Jurkat, Clone E6-1 (cell line): ENCODE measurements around the gene UBE2V1.
"Not testable (repeated sequence)": the region's sequence is repeated elsewhere in the genome, so short reads cannot be mapped to it uniquely, and the experiment has no call there.

Experiments used
- DNase-seq: peaks from one replicate; pipeline ENCODE4 v3.0.0-alpha.2; 2011; ENCODE audit warnings: low read depth, low spot score
- H3K4me3 ChIP-seq: 2 replicates; pipeline ENCODE4 v1.5.1; 2011; ENCODE audit warnings: mild to moderate bottlenecking, low read length, control low read depth, moderate library complexity

UBE2V1 gene

GRCh38 chr20:50120935-50121693 lies 8.2 kb upstream of the UBE2V1 start:
- H3K4me3 ChIP-seq = no peak overlapping the region
- peak; percentile 60 for DNase-seq

GRCh38 chr20:50118203-50118602 lies 5.3 kb upstream of the UBE2V1 start:
- no peak overlapping the region for H3K4me3 ChIP-seq
- no peak for DNase-seq

- DNase-seq = no peak
- H3K4me3 ChIP-seq = peak overlapping the region; percentile 70
Observed at GRCh38 chr20:50116368-50116999, 3.5 kb upstream of the UBE2V1 start.

GRCh38 chr20:50115591-50116367 lies 2.8 kb upstream of the UBE2V1 start:
- DNase-seq = peak; percentile 93
- peak overlapping the region; percentile 70 for H3K4me3 ChIP-seq

- no peak for DNase-seq
- H3K4me3 ChIP-seq = peak overlapping the region; percentile 70
Observed at GRCh38 chr20:50115041-50115512, 2.1 kb upstream of the UBE2V1 start.

- peak overlapping the region; percentile 88 for H3K4me3 ChIP-seq
- no peak for DNase-seq
Observed at GRCh38 chr20:50113420-50114224, 672 bp upstream of the UBE2V1 start.

- peak overlapping the region; percentile 88 for H3K4me3 ChIP-seq
- DNase-seq = no peak
Observed at GRCh38 chr20:50111829-50112495, 988 bp downstream of the UBE2V1 start.

GRCh38 chr20:50111120-50111828 lies 1.7 kb downstream of the UBE2V1 start:
- peak overlapping the region; percentile 88 for H3K4me3 ChIP-seq
- no peak for DNase-seq

GRCh38 chr20:50110141-50111047 lies 2.6 kb downstream of the UBE2V1 start:
- H3K4me3 ChIP-seq = peak overlapping the region; percentile 22
- DNase-seq = peak; percentile 86

GRCh38 chr20:50108556-50109235 lies 4.3 kb downstream of the UBE2V1 start:
- no peak for DNase-seq

GRCh38 chr20:50107796-50108331 lies 5.1 kb downstream of the UBE2V1 start:
- no peak overlapping the region for H3K4me3 ChIP-seq
- no peak for DNase-seq

More at GRCh38 chr20:50108556-50109235, 4.3 kb downstream of the UBE2V1 start:
- H3K4me3 ChIP-seq = no peak overlapping the region

GRCh38 chr20:50107086-50107660 lies 5.8 kb downstream of the UBE2V1 start:
- no peak overlapping the region for H3K4me3 ChIP-seq
- DNase-seq = no peak

GRCh38 chr20:50106669-50107068 lies 6.3 kb downstream of the UBE2V1 start:
- H3K4me3 ChIP-seq, DNase-seq: not testable (repeated sequence)

- DNase-seq, H3K4me3 ChIP-seq: not testable (repeated sequence)
Observed at GRCh38 chr20:50103464-50104107, 9.4 kb downstream of the UBE2V1 start.

- DNase-seq, H3K4me3 ChIP-seq: not testable (repeated sequence)
Observed at GRCh38 chr20:50102551-50102950, 10.4 kb downstream of the UBE2V1 start.
